Measurements from ENCODE around the gene WDFY4.

DNA sequence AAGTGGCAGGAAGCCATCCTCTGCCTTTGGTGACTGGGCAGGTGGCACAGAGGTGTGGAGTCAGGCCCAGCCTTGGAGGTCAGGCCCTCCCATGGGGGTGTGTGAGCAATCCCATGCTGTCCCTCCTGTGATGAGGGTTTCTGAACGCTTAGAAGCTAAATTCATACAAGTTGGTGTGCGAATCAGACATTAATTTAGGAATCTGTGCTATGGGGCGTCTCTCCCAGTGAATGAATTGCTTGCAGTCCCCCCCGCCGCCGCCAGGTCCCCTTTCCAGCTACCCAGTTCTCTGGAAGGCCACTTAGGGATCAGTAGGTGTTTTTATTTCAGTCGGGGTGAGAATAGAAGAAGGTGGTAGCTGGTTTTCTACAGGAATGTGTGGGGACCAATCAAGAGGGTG, 217.4 kb downstream of the WDFY4 start:
- TF ChIP-seq, protein P1, sequence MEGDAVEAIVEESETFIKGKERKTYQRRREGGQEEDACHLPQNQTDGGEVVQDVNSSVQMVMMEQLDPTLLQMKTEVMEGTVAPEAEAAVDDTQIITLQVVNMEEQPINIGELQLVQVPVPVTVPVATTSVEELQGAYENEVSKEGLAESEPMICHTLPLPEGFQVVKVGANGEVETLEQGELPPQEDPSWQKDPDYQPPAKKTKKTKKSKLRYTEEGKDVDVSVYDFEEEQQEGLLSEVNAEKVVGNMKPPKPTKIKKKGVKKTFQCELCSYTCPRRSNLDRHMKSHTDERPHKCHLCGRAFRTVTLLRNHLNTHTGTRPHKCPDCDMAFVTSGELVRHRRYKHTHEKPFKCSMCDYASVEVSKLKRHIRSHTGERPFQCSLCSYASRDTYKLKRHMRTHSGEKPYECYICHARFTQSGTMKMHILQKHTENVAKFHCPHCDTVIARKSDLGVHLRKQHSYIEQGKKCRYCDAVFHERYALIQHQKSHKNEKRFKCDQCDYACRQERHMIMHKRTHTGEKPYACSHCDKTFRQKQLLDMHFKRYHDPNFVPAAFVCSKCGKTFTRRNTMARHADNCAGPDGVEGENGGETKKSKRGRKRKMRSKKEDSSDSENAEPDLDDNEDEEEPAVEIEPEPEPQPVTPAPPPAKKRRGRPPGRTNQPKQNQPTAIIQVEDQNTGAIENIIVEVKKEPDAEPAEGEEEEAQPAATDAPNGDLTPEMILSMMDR (conservative IDR thresholded peaks at IDR 0.05; ENCODE audit: low read depth in 2 of 2): 0 out of 4 replicates have a peak, but pooled peaks of 1 of the 2 experiments have one; percentile 15
- TF ChIP-seq EZH2 (IDR thresholded peaks at IDR 0.05; ENCODE audit: low read depth, unreplicated experiment) (no peak), EZH2phosphoT487 (IDR thresholded peaks at IDR 0.05; ENCODE audit: unreplicated experiment) (no peak), POLR2AphosphoS5 (IDR thresholded peaks at IDR 0.05; ENCODE audit: low read depth) (no peak), CREB1 (CRISPR knock-in tag; IDR thresholded peaks at IDR 0.05; ENCODE audit: low read depth) (no peak), ZNF114 (CRISPR knock-in tag; IDR thresholded peaks at IDR 0.05) (no peak), ZNF331 (CRISPR knock-in tag; IDR thresholded peaks at IDR 0.05; ENCODE audit: low read depth) (no peak)
- TF ChIP-seq, protein P2, sequence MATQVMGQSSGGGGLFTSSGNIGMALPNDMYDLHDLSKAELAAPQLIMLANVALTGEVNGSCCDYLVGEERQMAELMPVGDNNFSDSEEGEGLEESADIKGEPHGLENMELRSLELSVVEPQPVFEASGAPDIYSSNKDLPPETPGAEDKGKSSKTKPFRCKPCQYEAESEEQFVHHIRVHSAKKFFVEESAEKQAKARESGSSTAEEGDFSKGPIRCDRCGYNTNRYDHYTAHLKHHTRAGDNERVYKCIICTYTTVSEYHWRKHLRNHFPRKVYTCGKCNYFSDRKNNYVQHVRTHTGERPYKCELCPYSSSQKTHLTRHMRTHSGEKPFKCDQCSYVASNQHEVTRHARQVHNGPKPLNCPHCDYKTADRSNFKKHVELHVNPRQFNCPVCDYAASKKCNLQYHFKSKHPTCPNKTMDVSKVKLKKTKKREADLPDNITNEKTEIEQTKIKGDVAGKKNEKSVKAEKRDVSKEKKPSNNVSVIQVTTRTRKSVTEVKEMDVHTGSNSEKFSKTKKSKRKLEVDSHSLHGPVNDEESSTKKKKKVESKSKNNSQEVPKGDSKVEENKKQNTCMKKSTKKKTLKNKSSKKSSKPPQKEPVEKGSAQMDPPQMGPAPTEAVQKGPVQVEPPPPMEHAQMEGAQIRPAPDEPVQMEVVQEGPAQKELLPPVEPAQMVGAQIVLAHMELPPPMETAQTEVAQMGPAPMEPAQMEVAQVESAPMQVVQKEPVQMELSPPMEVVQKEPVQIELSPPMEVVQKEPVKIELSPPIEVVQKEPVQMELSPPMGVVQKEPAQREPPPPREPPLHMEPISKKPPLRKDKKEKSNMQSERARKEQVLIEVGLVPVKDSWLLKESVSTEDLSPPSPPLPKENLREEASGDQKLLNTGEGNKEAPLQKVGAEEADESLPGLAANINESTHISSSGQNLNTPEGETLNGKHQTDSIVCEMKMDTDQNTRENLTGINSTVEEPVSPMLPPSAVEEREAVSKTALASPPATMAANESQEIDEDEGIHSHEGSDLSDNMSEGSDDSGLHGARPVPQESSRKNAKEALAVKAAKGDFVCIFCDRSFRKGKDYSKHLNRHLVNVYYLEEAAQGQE (IDR thresholded peaks at IDR 0.05; ENCODE audit: unreplicated experiment): no peak
